ENCODE results near the gene CCDC170. TPM values are rescaled to one million over a fixed set of nuclear protein-coding genes. Genes with fewer than 3 reads are reported as not detected.
"Not testable (repeated sequence)": the region's sequence is repeated elsewhere in the genome, so short reads cannot be mapped to it uniquely, and the experiment has no call there.

The CCDC170 gene
- total and polyA plus RNA-seq, 4 donors: 2.4 to 24.1 (median 13.2) TPM

DNA sequence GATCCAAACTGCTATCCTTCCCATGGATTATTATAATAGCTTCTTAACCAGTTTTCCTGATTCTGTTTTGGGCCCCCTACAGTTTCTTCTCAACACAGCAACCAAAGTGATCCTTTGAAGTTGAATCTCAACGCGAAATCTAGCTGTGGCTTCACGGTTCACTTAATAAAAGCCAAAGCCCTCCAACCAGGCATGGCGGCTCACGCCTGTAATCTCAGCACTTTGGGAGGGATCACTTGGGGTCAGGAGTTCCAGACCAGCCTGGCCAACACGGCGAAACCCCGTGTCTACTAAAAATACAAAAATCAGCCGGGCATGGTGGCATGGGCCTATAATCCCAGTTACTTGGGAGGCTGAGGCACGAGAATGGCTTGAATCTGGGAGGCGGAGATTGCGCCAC, 45.2 kb upstream of the CCDC170 start:
- 95 to 96% methylated on average over 12 of the region's 12 CpGs for WGBS, 2 donors
- Histone ChIP-seq H3K4me3 (no peak overlapping the region), H3K9ac (ENCODE audit: insufficient read depth in 1 of 2, low read length in 2 of 2) (no peak overlapping the region), H3K27ac (ENCODE audit: low read depth in 1 of 2, low read length in 1 of 2) (no peak overlapping the region), H3K9me3 (ENCODE audit: control insufficient read depth in 4 of 4, insufficient read depth in 3 of 4, low read length in 3 of 4) (no peaks in the 10 kb centered on the region), H3K36me3 (ENCODE audit: control insufficient read depth in 4 of 4, insufficient read depth in 4 of 4, low read length in 4 of 4) (peaks cover 0 to 7% (median 2%) of the 10 kb centered on the region in 4 donors), H3K27me3 (ENCODE audit: control insufficient read depth in 3 of 3, insufficient read depth in 3 of 3, low read length in 2 of 3) (no peaks in the 10 kb centered on the region), H3K4me1 (ENCODE audit: control insufficient read depth in 5 of 5, insufficient read depth in 5 of 5, low read length in 5 of 5) (peaks cover 0 to 9% (median 3%) of the 10 kb centered on the region in 5 donors)
- DNase-seq: no peak
- ATAC-seq (ENCODE audit: insufficient read depth, low FRiP score): no peak
- TF ChIP-seq CTCF (IDR thresholded peaks at IDR 0.05; ENCODE audit: control extremely low read depth, extremely low read depth): no peak

GRCh38 chr6:151450928-151451327, 42.9 kb upstream of the CCDC170 start:
- not testable (repeated sequence) for H3K9me3 ChIP-seq (ENCODE audit: control insufficient read depth in 4 of 4, insufficient read depth in 3 of 4, low read length in 3 of 4); DNase-seq; H3K36me3 ChIP-seq (ENCODE audit: control insufficient read depth in 4 of 4, insufficient read depth in 4 of 4, low read length in 4 of 4); H3K9ac ChIP-seq (ENCODE audit: insufficient read depth in 1 of 2, low read length in 2 of 2); H3K27me3 ChIP-seq (ENCODE audit: control insufficient read depth in 3 of 3, insufficient read depth in 3 of 3, low read length in 2 of 3); H3K4me3 ChIP-seq; ATAC-seq (ENCODE audit: insufficient read depth, low FRiP score)
- Histone ChIP-seq H3K4me1 (ENCODE audit: control insufficient read depth in 5 of 5, insufficient read depth in 5 of 5, low read length in 5 of 5) (peaks cover 1 to 17% (median 6%) of the 10 kb centered on the region in 5 donors), H3K27ac (ENCODE audit: low read depth in 1 of 2, low read length in 1 of 2) (peak overlapping the region in 1 of 2 donors; percentile 90)
- WGBS, 2 donors: 43 to 55% methylated on average over 3 to 6 of the region's 6 CpGs

GRCh38 chr6:151451417-151451949, 42.3 kb upstream of the CCDC170 start:
- H3K4me3 ChIP-seq: peak overlapping the region; percentile 87
- no peaks in the 10 kb centered on the region for H3K9me3 ChIP-seq (ENCODE audit: control insufficient read depth in 4 of 4, insufficient read depth in 3 of 4, low read length in 3 of 4)
- no peaks in the 10 kb centered on the region for H3K27me3 ChIP-seq (ENCODE audit: control insufficient read depth in 3 of 3, insufficient read depth in 3 of 3, low read length in 2 of 3)
- DNase-seq (no peak), ATAC-seq (ENCODE audit: insufficient read depth, low FRiP score) (no peak)
- H3K4me1 ChIP-seq (ENCODE audit: control insufficient read depth in 5 of 5, insufficient read depth in 5 of 5, low read length in 5 of 5): peaks cover 1 to 14% (median 5%) of the 10 kb centered on the region in 5 donors
- H3K36me3 ChIP-seq (ENCODE audit: control insufficient read depth in 4 of 4, insufficient read depth in 4 of 4, low read length in 4 of 4): peaks cover 0 to 4% (median 0%) of the 10 kb centered on the region in 4 donors
- WGBS, 2 donors: 1% methylated on average over 22 of the region's 22 CpGs
- H3K27ac ChIP-seq (ENCODE audit: low read depth in 1 of 2, low read length in 1 of 2): peak overlapping the region; percentile 90 to 95
- peak overlapping the region; percentile 63 to 82 for H3K9ac ChIP-seq (ENCODE audit: insufficient read depth in 1 of 2, low read length in 2 of 2)
- TF ChIP-seq CTCF (IDR thresholded peaks at IDR 0.05; ENCODE audit: control extremely low read depth, extremely low read depth): no peak

DNA sequence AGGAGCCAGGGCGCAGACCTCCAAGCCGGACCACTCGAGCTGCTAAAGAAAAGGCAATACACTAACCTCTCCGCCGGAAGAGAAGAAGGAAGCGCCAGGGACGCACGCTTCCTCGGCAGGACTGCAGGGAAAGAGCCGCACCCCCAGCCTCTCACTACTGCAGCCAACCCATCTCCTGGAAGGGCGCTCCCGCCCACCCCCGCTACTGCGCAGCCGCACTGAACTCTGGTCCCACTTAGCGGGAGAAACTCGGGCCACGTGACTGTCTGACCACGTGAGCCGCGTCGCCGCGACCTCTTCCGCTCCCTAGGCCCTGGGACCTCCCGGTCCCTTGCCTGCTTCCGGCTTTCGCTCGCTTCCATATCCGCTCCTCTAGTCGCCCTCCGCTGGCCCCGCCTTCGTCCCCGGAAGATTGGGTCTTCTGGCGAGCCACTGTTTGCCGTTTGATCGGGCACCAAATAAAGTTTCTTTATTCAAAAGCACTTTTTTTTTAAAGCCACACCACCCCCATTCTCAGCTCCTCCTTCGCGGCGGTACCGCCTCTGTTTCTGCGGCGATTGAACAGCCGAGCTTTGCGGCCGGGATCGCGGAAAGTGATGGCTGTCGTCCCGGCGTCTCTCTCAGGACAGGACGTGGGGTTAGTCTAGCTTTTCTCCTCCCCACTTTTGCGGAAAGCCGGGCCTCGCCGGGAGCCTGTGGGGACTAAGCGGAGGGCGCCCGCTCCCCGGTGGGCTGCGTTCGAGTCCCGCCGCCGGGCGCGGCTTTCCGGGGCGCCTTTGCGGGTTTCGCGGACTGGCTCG, 41.7 kb upstream of the CCDC170 start, which contains the start of gene RMND1:
Gene RMND1, minus strand, starts transcription at position 177 of the 800 bp plus-strand sequence. CDS start 6,315 bp downstream, outside the sequence.
- TF ChIP-seq CTCF (IDR thresholded peaks at IDR 0.05; ENCODE audit: control extremely low read depth, extremely low read depth): no peak
- Histone ChIP-seq H3K4me1 (ENCODE audit: control insufficient read depth in 5 of 5, insufficient read depth in 5 of 5, low read length in 5 of 5) (peaks cover 2 to 14% (median 3%) of the 10 kb centered on the region in 5 donors), H3K4me3 (peak within 1 kb of the TSS; percentile 92), H3K27ac (ENCODE audit: low read depth in 1 of 2, low read length in 1 of 2) (peak within 1 kb of the TSS; percentile 92 to 98), H3K27me3 (ENCODE audit: control insufficient read depth in 3 of 3, insufficient read depth in 3 of 3, low read length in 2 of 3) (no peaks in the 10 kb centered on the region), H3K9ac (ENCODE audit: insufficient read depth in 1 of 2, low read length in 2 of 2) (peak within 1 kb of the TSS; percentile 66 to 94), H3K9me3 (ENCODE audit: control insufficient read depth in 4 of 4, insufficient read depth in 3 of 4, low read length in 3 of 4) (no peaks in the 10 kb centered on the region), H3K36me3 (ENCODE audit: control insufficient read depth in 4 of 4, insufficient read depth in 4 of 4, low read length in 4 of 4) (peaks cover 0 to 4% (median 0%) of the 10 kb centered on the region in 4 donors)
- 0% methylated on average over 73 to 74 of the region's 74 CpGs for WGBS, 2 donors
- DNase-seq (peak; percentile 100), ATAC-seq (ENCODE audit: insufficient read depth, low FRiP score) (peak; percentile 99)

All from lung (tissue), 12 donors.